HG02943 (cell line): Measurements from ENCODE around the gene SMPDL3A.
"Not testable (repeated sequence)": the region's sequence is repeated elsewhere in the genome, so short reads cannot be mapped to it uniquely, and the experiment has no call there.

Source experiments
- ATAC-seq: cut with Tn5 transposase; IDR thresholded peaks from one replicate; pipeline ENCODE4 v1.9.1; 2021; ENCODE audit warnings: mild to moderate bottlenecking, low read depth, moderate library complexity; ENCODE audit not compliant: unreplicated experiment

The SMPDL3A gene

GRCh38 chr6:122789182-122790027, at the start of gene SMPDL3A:
SMPDL3A (plus strand) TSS chr6:122789258; CDS start chr6:122789347, 89 bp downstream.
- ATAC-seq = peak; percentile 67

GRCh38 chr6:122740091-122740490, 49.0 kb upstream of the SMPDL3A start:
- no peak for ATAC-seq

GRCh38 chr6:122740936-122741335, 48.1 kb upstream of the SMPDL3A start:
- no peak for ATAC-seq

GRCh38 chr6:122744247-122744646, 44.8 kb upstream of the SMPDL3A start:
- ATAC-seq = not testable (repeated sequence)

- not testable (repeated sequence) for ATAC-seq
Measured at GRCh38 chr6:122744856-122745255, 44.2 kb upstream of the SMPDL3A start.

- no peak for ATAC-seq
Measured at GRCh38 chr6:122746688-122747087, 42.4 kb upstream of the SMPDL3A start.

GRCh38 chr6:122747573-122747972, 41.5 kb upstream of the SMPDL3A start:
- no peak for ATAC-seq

GRCh38 chr6:122748945-122749344, 40.1 kb upstream of the SMPDL3A start:
- ATAC-seq = not testable (repeated sequence)

GRCh38 chr6:122749451-122750050, 39.5 kb upstream of the SMPDL3A start:
- no peak for ATAC-seq

GRCh38 chr6:122751326-122751725, 37.7 kb upstream of the SMPDL3A start:
- peak; percentile 91 for ATAC-seq

- ATAC-seq = no peak
Measured at GRCh38 chr6:122752459-122752858, 36.6 kb upstream of the SMPDL3A start.

- ATAC-seq = no peak
Measured at GRCh38 chr6:122753000-122753687, 35.9 kb upstream of the SMPDL3A start.

GRCh38 chr6:122753688-122754056, 35.4 kb upstream of the SMPDL3A start:
- no peak for ATAC-seq

GRCh38 chr6:122754191-122754731, 34.8 kb upstream of the SMPDL3A start:
- no peak for ATAC-seq

- ATAC-seq = no peak
Measured at GRCh38 chr6:122755901-122756300, 33.2 kb upstream of the SMPDL3A start.

- ATAC-seq = peak; percentile 82
Measured at GRCh38 chr6:122758927-122759334, 30.1 kb upstream of the SMPDL3A start.

- ATAC-seq = no peak
Measured at GRCh38 chr6:122760330-122760729, 28.7 kb upstream of the SMPDL3A start.

- ATAC-seq = no peak
Measured at GRCh38 chr6:122766256-122766655, 22.8 kb upstream of the SMPDL3A start.

- ATAC-seq = no peak
Measured at GRCh38 chr6:122770835-122771601, 18.0 kb upstream of the SMPDL3A start.

- no peak for ATAC-seq
Measured at GRCh38 chr6:122772724-122773415, 16.2 kb upstream of the SMPDL3A start.
